CMK (cell line): Measurements from ENCODE around the gene MCOLN1.

ENCODE experiments used
- DNase-seq: peaks from one replicate; pipeline ENCODE4 v3.0.0-alpha.2; 2010; ENCODE audit warnings: low read depth

The MCOLN1 gene

DNA sequence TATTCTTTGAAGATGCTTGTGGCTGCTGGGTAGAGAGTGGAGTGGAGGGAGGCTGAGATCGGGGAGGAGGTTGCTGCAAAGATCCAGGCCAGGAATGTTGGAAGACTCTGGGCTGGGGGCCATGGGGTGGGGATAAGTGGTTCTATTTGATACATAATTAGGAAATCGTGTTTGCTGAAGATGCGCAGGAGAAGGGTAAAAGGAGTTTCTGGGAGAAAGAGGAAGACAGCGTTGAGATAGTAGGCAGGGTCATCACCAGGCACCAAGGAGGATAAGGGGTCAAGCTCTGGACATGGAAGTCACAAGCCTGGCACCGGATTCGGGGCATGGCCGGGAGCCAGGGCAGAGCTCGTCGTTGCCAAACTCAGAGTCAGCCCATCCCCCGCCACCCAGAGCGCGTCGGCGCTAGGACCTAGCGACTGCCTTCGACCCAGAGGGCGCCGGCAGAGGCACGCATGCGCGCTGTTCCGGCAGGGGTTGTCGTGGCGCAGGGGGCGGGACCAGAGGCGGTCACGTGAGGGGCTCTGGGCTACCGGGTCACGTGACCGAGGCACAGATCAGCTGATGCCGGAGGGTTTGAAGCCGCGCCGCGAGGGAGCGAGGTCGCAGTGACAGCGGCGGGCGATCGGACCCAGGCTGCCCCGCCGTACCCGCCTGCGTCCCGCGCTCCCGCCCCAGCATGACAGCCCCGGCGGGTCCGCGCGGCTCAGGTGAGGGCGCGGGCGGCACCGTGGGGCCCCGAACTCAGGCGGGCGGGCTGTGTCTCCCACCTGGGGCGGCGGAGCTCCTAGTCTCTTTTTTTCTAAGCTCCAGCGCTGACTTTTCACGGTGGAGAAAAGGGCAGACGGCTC is at the start of gene MCOLN1:
Gene MCOLN1 (plus strand): TSS at position 553 of the 851 bp plus-strand sequence. CDS start 127 bp downstream, at position 680.
- DNase-seq = peak; percentile 91

DNA sequence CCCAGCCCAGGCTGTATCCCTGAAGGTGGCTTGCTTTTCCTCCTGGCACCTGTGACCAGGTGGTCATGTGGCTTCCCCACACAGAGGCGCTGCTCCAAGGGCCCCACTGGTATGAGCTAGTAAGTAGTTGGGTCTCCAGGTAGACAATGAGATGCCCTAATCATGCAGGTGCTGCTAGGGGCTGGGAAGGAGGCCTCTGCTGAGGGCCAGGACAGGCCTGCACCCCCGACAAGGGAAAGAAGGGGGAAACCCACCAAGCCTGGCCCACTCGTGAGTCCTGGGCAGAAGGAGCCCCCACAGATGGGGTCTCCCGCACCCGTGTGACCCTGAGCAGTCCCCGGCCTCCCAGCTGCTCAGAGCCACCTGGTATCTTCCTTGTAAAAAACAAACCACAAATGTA is 46.8 kb upstream of the MCOLN1 start:
- DNase-seq = no peak

DNA sequence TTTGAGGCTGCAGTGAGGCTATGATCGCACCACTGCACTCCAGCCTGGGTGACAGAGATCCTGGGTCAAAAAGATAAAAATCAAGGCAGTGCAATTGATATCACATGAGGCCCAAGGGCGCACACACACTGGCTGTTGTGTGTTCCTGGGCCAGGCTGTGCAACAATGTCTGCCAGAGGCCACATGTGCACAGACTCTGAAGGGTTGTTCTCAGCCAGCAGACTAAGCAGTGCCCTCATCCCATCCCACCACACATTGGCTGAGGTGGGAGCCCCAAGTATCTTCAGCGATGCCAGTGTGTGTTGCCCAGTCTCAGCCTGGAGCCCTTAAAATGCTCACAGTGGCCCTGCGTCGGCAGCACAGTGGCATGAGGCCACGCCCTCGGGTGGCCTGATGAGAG is 46.2 kb upstream of the MCOLN1 start:
- no peak for DNase-seq

DNA sequence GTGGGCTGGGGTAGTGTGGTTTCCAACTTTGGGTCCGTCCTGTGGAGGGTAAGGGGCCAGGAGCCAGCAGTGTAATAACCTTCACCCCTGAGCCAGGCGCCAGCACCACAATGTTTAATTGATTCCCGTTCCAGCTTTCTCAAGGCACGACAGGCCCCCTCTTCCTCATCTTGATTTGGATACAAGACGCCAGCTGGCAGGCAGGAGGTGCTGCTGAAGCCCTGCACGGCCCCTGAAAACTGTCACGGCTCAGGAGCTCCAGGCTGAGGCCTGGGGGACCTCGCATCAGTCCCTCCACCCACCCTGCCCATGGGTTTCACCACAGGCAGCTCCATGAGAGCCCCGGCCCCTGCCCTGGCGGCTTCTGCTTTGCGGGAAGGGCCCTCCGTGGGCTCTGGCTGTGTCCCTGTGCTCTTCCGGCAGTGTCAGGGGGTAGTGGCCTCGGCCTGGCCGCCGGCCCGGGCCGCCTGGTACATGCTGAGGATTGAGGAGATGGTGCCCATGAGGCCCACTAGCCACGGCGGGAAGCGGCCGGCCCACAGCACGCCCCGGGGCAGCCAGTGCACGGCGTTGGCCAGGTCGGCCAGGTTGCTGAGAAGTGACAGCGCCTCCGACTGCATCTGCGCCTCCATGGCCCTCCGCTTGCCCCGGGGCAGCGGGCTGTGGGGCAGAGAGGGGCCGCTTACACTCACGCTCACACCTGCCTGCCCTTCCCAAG is 45.5 kb upstream of the MCOLN1 start:
- no peak for DNase-seq

DNA sequence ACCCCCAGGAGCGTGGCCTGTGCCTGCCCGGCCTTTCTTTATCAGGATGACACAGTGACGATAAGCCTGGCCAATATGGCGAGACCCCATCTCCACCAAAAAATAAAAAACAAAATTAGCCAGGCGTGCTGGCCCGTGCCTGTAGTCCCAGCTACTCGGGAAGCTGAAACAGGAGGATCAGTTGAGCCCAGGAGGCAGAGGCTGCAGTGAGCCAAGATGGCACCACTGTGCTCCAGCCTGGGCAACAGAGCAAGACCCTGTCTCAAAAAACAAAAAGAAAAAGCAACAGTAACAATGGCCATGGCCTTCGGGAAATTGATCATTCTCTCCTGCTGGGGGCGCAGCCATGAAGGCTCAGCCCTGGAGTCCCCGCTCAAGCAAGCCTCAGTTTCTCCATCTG is 44.7 kb upstream of the MCOLN1 start:
- DNase-seq = no peak

DNA sequence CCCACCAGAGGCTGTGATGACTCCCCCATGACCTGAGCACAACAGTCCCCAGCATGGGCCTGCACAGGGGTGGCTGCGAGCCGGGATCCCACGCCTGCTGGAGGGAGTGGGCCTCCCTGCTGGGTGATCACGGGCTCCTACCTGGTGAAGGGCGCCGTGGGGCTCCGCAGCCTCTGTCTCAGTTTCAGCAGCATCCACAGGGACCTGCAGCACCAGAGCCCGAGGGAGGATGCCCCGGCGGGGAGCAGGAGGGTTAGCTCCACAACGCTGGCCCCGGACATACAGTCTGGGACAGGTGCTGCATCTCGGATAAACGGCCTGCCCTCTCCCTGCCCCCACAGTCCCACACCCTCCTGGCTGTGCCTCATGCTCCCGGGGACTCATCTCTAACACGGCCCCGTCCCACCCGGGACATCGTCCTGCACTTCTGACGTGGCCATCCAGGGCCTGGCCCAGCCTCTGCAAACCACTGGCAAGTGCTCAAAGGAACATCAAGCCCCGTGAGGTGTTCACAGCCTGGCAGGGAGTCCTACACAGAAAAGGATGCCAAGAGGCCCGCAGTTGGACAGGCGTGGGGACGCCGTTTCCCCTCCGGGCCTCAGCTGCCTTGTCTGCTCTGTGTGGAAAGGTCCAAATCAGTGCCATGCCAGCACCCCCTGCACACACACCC is 44.1 kb upstream of the MCOLN1 start:
- DNase-seq = no peak

DNA sequence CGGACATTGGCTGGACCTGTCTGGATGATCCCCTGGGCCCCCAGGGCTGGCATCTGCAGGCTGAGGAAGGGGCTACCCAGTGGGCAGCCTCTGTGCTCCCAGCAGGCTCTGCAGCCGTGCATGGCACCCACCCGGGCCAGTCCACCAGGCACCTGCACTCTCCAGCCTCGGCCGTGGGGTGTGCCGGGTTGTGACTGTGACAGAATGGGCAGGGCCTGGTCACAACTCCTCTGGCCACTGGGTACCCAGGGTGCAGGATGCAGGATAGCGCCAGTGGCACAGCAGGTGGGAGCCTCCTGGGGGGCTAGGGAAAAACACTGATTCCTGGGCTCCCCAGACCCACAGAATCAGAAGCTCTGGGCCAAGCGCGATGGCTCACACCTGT is 43.6 kb upstream of the MCOLN1 start:
- DNase-seq = no peak

DNA sequence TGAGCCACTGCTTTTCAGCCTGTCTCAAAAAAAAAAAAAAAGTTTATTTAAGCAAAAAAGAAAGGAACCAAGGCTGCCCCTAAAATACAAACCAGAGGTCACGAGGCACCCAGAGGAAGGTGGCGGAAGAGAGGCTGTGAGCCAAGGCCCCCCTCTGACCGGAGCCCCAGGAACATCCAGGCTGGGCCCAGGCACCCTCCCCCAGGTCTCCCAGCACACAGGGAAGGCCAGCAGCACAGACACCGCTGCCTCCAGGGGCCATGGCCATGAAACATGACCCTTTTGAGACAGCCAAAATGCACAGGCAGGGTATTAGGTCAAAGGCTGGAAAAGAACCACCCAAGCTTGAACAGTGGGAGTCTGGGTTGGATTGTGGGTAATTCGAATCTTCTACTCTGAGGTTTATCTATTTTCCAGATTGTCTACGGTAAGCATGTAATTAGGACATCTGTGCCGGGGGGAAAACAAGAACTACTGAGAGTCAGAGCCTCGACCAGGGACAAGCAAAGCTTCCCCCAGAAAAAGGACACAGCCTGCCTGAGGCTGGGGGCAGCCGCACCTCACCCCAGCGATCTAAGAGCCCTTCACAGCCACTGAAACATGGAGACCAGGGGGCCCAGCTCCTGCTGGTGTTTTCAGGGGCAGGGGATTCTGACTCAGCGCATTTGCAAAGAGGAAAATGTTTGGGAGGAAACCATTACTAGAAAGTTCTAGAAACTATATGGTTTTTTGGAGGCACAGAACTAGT is 42.0 kb upstream of the MCOLN1 start:
- no peak for DNase-seq

DNA sequence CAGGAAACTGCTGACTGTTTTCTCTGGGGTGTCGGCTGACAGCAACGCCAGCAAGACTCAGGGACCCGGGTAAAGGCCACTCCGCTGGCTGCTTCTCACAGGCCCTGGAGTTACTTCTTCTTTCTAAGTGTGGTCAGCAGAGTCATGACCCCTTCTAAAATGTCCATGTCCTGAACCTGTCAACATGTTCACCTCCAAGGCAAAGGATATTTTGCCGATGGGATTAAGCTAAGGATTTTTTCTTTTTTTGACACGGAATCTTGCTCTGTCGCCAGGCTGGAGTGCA is 41.5 kb upstream of the MCOLN1 start:
- no peak for DNase-seq

DNA sequence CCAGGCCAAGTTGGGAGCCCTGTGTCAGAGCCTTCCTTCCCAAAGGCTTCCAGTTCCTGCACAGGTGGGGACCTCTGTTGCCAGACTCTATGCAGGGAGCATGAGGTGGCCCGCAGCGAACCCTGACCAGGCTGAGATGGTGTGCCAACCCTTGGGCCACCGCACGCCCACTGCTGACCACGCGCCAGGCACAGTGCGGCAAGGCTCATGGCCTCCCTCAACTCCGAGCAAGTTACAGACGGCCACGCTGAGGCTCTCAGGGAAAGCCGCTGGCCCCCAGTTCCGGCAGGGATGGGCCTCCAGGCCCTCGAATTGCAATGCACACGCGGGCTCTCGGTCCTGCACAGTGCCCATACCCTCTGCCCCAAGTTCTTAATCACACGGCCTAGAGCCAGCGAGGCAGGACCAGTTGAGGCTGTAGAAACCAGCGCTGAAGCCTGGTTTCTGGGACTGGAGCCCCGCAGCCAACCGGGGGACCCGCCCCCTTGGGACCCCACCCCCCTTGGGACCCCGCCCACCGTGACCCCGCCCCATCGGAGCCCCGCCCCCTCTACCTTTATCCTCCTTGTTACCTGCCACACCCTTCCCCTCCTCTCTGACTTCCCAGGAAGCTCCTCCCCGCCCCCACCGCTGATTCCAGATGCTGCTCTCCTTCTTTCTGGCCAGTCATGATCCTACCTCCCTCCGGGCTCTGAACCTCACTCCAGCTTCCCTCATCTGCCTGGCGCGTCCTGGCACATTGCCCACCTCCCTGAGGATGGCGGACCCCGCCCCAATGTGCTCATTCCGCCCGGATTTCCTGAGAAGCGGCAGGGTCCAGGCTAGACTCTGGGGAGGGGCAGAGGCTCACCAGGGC is 39.6 kb upstream of the MCOLN1 start:
- peak; percentile 54 for DNase-seq

DNA sequence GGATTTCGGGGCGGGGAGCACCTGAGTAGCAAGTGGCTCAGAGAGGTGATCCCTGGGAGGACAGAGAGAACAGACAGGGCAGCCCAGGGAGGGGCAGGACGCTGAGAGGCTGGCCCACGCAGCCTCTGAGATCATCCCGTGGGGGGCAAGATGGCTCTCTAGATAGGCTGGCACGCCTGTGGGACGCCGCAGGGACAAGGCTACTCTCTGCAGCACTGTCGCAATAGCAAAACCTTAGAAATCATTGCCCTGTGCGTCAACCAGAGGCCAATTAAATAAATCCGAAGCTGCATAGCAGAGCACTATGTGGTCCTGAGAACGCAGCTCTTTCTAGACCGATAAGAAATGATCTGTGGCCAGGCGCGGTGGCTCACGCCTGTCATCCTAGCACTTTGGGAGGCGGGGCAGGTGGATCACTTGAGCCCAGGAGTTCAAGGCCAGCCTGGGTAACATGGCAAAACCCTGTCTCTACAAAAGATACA is 38.7 kb upstream of the MCOLN1 start:
- DNase-seq = no peak

DNA sequence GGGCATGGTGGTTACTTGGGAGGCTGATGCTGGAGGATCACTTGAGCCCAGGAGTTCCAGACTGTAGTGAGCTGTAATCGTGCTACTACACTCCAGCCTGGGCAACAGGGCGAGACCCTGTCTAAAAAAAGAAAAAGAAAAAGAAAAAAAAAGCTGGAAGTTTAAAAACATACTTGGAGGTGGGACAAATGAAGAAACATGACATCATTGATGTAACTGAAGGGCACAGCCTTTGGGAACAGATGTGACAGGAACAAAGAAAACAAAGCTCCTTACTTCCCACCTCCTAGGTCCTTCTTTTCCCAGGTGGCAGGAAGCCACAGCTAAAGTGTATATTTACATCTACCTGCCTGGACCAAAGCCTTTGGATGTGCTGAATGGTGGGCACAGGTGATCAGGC is 35.5 kb upstream of the MCOLN1 start:
- no peak for DNase-seq

DNA sequence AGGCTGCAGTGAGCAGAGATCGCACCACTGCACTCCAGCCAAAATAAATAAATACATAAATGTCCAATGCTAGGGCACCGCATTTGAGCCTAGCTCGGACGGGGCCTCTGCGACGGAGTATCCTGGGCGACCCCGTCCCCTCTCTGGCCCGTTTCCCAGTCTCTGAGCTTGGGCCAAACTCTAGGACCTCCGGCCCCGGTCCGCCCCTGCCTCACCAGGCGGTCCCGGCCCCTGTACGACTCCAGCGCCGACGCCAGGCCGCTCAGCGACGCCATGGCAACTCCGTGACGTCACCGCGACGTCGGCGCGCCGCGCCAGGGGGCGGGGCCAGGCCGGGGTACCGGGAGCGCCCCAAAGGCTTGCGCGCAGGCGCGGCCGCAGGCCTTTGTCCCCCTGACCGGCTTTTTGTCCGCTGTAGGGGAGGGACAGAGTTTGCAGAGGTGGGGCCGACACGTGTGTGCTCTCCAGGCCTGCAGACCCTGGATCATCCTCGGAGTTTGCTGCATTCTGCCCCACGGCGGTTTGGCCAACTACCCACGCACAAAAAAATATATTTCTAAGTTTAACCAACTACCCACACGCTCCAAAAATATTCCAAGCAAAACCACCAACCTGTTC is 33.6 kb upstream of the MCOLN1 start, which contains the start of gene PEX11G:
Gene PEX11G (minus strand): TSS at position 300 of the 618 bp plus-strand sequence. CDS start 25 bp downstream, at position 275.
- DNase-seq = peak; percentile 79

DNA sequence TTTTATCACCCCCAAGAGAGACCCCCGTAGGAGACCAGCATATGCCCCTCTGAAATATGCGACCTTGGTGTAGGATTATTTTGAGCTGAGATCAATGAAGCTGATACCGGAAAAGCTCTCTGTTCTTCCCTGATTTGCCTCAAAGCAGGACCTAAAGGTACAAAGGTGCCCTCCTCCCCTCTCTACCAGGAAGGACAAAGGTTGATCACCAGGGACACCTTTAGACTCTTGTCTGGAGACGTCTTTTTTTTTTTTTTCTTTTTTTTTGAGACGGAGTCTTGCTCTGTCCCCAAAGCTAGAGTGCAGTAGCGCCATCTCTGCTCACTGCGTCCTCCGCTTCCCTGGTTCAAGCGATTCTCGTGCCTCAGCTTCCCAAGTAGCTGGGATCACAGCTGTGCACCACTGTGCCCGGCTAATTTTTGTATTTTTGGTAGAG is 32.8 kb upstream of the MCOLN1 start:
- no peak for DNase-seq

DNA sequence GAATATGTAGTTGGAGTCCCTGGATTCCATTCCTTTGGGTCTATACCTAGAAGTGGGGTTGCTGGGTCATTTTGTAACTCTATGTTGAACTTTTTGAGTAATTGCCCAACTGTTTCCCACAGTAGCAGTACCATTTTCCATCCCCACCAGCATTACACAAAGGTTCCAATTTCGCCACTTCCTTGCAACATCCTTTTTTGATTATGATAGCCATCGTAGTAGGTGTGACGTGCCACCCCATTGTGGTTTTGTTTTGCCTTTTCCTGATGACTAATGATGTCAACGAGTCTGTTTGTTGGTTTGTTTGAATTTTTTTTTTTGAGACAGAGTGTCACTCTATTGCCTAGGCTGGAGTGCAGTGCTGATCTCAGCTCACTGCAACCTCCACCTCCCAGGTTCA is 30.3 kb upstream of the MCOLN1 start:
- no peak for DNase-seq

DNA sequence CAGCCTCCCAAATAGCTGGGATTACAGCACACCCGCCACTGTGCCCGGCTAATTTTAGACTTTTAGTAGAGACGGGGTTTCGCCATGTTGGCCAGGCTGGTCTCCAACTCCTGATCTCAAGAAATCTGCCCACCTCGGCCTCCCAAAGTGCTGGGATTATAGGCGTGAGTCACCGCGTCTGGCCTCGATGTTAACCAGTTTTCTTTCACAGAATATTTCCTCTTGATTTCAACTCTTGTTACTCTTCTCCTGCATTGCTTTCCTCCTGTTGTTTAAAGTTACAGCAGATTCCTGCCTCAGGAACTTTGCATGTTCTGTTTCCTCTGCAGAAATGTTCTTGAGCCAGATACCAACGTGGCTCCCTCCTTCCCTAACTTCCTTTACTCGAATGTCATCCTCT is 29.9 kb upstream of the MCOLN1 start:
- DNase-seq = no peak

DNA sequence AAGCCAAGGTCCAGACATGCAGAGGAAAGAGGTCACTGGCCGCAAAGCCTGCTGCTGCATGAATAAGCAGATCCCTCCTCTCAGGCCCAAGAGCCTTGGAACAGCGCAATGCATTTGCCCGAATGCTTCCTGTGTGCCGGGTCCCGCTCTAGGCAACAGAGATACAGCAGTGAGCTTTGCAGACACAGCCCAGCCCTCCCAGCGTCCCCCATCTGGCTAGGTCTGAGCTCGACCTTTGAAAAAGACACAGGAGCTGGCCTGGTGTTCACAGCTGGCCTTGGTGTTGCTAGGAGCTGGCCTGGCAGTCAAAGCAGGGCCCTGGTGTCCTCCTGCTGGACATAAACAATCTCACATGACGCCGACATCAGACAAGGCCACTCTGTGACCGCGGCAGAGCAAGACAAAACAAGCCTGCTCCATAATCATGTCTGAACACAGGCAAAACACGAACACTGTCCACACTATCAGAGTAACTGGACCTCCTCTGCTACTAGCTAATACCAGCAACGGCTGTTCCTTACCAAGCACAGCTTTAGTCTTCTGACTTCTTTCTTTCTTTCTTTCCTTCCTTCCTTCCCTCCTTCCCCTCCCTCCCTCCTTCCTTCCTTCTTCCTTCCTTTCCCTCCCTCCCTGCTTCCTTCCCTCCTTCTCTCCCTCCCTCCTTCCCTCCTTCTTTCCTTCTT is 27.9 kb upstream of the MCOLN1 start:
- no peak for DNase-seq

DNA sequence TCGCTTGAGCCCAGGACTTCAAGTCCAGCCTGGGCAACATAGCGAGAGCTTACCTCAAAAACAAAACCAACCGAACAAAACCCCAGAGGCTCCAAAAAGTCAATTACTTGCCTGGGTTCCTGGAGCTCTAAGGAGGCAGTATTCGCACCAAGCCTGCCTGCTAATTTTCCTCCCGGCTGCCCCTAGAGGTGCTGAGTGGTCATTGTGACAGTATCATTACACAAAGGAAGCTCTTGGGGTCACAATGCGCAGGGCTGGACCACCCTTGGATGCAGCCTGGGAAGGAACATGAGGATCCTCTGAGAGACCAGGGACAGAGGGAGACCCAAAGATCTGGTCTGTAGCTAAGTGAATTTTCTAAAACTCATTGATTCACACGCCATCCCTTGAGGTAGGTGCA is 25.1 kb upstream of the MCOLN1 start:
- no peak for DNase-seq

DNA sequence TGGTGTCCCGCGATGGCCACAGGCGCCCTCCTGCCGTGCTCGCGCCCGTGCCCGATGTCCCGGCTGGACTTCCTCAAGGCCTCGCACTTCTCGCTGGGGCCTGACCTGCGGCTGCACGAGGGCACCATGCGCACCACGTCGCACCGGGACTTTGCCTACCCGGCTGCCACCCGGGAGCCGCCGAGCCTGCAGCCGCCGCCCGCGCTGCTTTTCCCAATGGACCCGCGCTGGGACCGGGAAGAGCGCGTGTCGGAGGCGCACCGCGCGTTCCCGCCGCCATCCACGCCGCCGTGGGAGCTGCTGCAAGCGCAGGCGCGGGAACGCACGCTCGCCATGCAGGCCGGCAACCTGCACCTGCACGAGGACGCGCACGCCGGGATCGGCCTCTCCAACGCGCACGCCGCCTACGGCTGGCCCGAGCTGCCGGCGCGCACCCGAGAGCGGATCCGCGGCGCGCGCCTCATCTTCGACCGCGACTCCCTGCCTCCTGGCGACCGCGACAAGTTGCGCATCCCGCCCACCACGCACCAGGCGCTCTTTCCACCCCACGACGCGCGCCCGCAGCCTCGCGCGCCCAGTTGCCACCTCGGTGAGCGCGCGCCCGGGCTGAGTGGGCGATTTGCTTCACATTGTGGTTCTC is 21.5 kb upstream of the MCOLN1 start:
- DNase-seq = no peak

DNA sequence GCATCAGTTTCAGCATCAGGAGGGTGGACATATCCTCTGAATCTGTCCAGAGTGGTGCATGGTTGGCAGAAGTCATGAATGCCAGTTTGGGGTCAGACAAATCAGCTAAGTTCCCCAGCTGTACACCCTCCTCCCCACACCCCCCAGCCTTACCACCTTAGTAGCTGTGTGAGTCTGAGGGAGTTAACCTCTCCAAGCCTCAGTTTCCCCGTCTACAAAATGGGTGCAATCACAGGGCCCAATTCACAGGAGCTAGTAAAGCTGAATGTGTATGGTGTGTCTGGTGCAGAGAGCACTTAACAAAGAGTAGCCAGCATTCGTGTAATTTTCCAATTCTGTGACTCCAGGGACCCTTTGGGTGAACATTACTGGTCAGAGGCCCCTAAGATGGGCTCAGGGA is 19.9 kb upstream of the MCOLN1 start:
- DNase-seq = no peak
